Fibroblast of pulmonary artery (primary cell): ENCODE data around the gene LRRC2.

Experiments used
- DNase-seq: peaks from one replicate; pipeline ENCODE4 v3.0.0-alpha.2; 2010; ENCODE audit warnings: low read depth
- H3K4me3 ChIP-seq: replicated peaks from 2 replicates; pipeline ENCODE4 v1.5.1; 2011; ENCODE audit warnings: low read depth, mild to moderate bottlenecking, control low read depth, low read length, moderate library complexity
- CTCF ChIP-seq: IDR thresholded peaks from 2 replicates; pipeline ENCODE4 v1.5.1; 2011; ENCODE audit warnings: mild to moderate bottlenecking, control low read depth, low read length, inconsistent platforms; ENCODE audit errors: missing control alignments

LRRC2 gene

GRCh38 chr3:46519952-46520351 is 46.1 kb downstream of the LRRC2 start:
- no peak for DNase-seq
- TF ChIP-seq CTCF: no peak
- no peak overlapping the region for H3K4me3 ChIP-seq

GRCh38 chr3:46517784-46518181 is 48.3 kb downstream of the LRRC2 start:
- no peak overlapping the region for H3K4me3 ChIP-seq
- DNase-seq: no peak
- no peak for TF ChIP-seq CTCF

GRCh38 chr3:46517016-46517783 is 48.9 kb downstream of the LRRC2 start:
- TF ChIP-seq CTCF: no peak
- peak; percentile 73 for DNase-seq
- no peak overlapping the region for H3K4me3 ChIP-seq

GRCh38 chr3:46516521-46516920 is 49.6 kb downstream of the LRRC2 start:
- H3K4me3 ChIP-seq: no peak overlapping the region
- TF ChIP-seq CTCF: no peak
- DNase-seq: no peak

GRCh38 chr3:46512191-46512749 is 53.8 kb downstream of the LRRC2 start:
- TF ChIP-seq CTCF: no peak
- no peak overlapping the region for H3K4me3 ChIP-seq
- no peak for DNase-seq

GRCh38 chr3:46509661-46510187 is 56.4 kb downstream of the LRRC2 start:
- no peak overlapping the region for H3K4me3 ChIP-seq
- DNase-seq: no peak
- TF ChIP-seq CTCF: no peak
